Effector memory CD4-positive, alpha-beta T cell (primary cell): ENCODE measurements around the gene POP5.
"Not testable (repeated sequence)": the region's sequence is repeated elsewhere in the genome, so short reads cannot be mapped to it uniquely, and the experiment has no call there.

ENCODE experiments used
- DNase-seq, 3 donors: peaks; one replicate each; pipeline ENCODE4 v3.0.0-alpha.2; 2020
- H3K27ac ChIP-seq: 2 replicates; pipeline ENCODE4 v1.7.0; 2013; ENCODE audit warnings: mild to moderate bottlenecking, low read length, moderate library complexity; ENCODE audit not compliant: insufficient read depth, poor library complexity, severe bottlenecking
- H3K27me3 ChIP-seq: replicated peaks from 2 replicates; pipeline ENCODE4 v1.7.0; 2013; ENCODE audit warnings: mild to moderate bottlenecking, low read length; ENCODE audit not compliant: insufficient read depth, control insufficient read depth, poor library complexity, severe bottlenecking
- H3K36me3 ChIP-seq: 2 replicates; pipeline ENCODE4 v1.7.0; 2013; ENCODE audit warnings: mild to moderate bottlenecking, low read length, moderate library complexity; ENCODE audit not compliant: control insufficient read depth, insufficient read depth
- H3K4me1 ChIP-seq: 2 replicates; pipeline ENCODE4 v1.7.0; 2013; ENCODE audit warnings: low read length, mild to moderate bottlenecking; ENCODE audit not compliant: control insufficient read depth, insufficient read depth, poor library complexity, severe bottlenecking
- H3K4me3 ChIP-seq: 2 replicates; pipeline ENCODE4 v1.7.0; 2013; ENCODE audit warnings: low read length, low read depth, mild to moderate bottlenecking; ENCODE audit not compliant: insufficient read depth, poor library complexity, severe bottlenecking
- H3K9me3 ChIP-seq: 2 replicates; pipeline ENCODE4 v1.7.0; 2013; ENCODE audit warnings: mild to moderate bottlenecking, low read length, moderate library complexity; ENCODE audit not compliant: control insufficient read depth
- total RNA-seq, 3 donors: gene quantifications; one replicate each; lab custom pipeline; 2026; lab: John Stamatoyannopoulos, UW

Gene POP5, protein sequence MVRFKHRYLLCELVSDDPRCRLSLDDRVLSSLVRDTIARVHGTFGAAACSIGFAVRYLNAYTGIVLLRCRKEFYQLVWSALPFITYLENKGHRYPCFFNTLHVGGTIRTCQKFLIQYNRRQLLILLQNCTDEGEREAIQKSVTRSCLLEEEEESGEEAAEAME
- 13.1 to 16.1 (median 14.1) reads per million in 3 donors for total RNA-seq

DNA sequence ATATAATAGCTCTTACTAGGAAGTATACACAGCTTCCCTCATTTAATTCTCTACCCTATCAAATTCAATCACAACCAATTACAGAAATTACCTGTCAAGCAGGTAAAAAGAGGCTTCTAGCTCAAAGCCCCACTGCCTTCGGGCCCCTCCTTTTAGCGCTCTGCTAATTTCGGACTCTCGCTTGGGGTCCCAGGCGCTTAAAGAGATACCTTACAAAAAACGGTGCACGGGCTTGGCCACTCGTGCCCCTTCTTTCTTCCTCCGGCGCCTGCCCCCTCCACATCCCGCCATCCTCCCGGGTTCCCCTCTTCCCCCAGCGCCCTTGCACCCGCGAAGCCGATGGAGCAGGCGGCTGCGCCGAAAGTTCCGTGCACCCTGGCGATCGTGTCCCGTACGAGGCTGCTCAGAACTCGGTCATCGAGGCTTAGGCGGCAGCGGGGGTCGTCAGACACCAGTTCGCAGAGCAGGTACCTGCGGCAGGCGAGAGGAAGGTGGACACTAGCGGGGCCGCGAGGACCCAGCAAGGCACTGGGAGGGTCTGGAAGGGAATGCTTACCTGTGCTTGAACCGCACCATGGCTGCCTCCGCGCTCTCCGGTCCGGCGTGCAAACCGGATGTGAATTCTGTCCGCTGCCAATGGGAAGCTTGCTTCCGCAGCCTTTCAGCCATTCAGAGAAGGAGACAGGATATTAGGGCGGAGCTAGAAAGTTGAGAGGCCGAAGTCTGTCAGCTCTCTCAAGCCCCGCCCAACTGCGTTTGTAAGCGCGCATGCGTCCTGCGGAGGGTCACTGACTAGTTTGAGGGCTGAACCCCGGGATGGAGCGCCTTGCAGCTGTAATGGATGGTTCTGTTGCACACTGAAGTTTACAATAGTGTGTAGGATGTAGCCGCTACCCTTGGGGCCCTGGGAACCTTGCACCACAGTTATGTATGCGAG is at the start of gene POP5:
POP5 (minus strand) TSS at position 616 of the 937 bp plus-strand sequence; CDS start at position 576, 40 bp downstream.
- H3K4me3 ChIP-seq = peak within 1 kb of the TSS; percentile 94
- peak within 1 kb of the TSS; percentile 77 for H3K27ac ChIP-seq
- H3K4me1 ChIP-seq = peaks cover 15% of the 10 kb centered on the region
- H3K36me3 ChIP-seq = peaks cover 31% of the 10 kb centered on the region
- no peaks in the 10 kb centered on the region for H3K9me3 ChIP-seq
- peak; percentile 89 to 93 (median 90) for DNase-seq
- no peaks in the 10 kb centered on the region for H3K27me3 ChIP-seq

DNA sequence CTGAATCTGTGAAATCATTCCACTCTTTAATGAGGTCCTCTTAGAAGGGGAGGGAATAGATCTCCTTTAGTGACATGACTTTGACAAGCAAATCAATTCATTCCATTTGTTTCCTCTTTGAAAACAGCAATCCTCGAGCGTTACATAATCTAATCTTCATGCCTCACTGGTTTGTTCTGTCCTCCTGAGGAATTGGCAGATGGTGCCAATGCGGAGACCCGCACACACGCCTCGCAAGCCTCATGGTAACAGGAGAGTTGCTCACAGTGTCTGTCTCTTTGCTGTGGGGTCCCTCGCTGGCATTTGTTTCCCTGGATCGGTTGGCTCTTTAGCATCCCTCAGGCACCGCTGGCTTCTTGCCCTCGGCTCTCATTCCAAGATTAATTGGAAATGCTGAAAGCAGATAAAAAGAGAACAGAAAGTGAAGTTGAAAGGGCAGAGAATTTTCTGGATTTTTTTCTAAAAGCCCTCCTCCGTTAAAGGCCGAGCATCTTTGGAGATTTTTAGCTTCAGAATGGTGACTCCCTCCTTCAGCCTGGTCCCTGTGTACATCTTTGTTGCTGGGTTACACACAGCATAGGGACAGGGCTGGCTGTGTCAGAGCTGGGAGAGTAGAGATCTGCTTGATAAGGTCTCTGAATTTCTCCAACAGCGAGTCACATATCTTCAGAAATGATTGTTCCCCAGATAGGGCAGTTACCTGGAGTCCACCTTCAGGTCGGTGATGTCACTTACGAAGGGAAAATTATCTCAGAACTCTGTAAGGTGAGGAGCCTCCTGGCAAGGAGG is 49.1 kb upstream of the POP5 start:
- no peaks in the 10 kb centered on the region for H3K4me1 ChIP-seq
- H3K27me3 ChIP-seq = no peaks in the 10 kb centered on the region
- H3K9me3 ChIP-seq = no peaks in the 10 kb centered on the region
- no peak for DNase-seq
- H3K27ac ChIP-seq = no peak overlapping the region
- no peak overlapping the region for H3K4me3 ChIP-seq
- no peaks in the 10 kb centered on the region for H3K36me3 ChIP-seq

DNA sequence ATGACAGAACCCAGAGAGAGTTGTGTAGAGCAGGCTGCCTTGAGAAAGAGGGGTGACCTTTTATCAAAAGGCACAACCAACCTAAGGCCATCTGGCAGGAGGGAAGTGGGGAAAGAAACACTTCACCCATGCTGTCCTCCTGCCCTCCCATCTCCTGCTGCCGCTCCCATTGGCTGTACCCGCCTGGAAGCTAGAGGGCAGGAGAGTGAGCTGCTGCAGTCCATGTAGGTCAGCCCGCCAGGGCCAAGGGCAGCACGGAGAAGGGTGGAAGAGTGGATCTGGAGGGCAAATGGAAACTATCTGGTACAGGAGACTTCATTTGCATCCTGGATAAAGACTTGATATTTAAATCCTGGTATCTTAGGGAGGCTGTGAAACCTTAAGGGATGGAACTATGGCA is 47.7 kb upstream of the POP5 start:
- no peaks in the 10 kb centered on the region for H3K36me3 ChIP-seq
- no peak overlapping the region for H3K27ac ChIP-seq
- no peak overlapping the region for H3K4me3 ChIP-seq
- no peak for DNase-seq
- no peaks in the 10 kb centered on the region for H3K27me3 ChIP-seq
- no peaks in the 10 kb centered on the region for H3K9me3 ChIP-seq
- H3K4me1 ChIP-seq = no peaks in the 10 kb centered on the region

DNA sequence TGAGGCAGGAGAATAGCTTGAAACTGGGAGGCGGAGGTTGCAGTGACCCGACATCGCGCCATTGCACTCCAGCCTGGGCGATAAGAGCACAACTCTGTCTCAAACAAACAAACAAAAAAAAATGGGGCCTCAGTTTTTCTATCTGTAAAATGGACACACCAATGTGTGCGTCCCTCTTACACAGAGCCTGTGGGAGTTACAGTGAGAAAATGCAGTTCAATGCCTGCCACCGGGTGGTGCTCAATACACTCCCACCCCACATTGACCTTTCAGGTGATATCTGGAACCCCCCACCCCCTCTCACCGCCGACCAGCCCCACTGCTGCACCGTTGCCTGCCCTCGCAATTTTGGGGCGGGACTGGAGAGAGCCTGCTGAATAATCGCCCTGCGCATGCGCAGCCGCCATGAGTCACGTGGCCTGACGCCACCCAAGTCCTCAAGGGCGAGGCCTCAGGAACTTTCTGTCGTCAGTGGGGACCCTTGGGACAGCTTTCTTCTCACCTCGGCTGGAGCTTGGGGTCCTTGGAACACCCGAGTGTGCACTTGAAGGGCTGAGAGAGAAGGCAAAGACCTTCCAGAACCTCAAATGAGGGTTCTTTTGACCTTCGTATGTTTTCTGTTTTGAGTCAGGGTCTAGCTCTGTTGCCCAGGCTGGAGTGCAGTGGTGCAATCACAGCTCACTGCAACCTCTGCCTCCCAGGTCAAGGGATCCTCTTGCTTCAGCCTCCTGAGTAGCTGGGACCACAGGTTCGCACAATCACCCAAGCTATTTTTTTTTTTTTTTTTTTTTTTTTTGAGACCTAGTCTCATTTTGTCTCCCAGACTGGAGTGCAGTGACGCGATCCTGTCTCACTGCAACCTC is 44.6 kb upstream of the POP5 start:
- peak in 1 of 3 donors; percentile 9 for DNase-seq
- no peak overlapping the region for H3K4me3 ChIP-seq
- no peaks in the 10 kb centered on the region for H3K9me3 ChIP-seq
- no peaks in the 10 kb centered on the region for H3K27me3 ChIP-seq
- no peaks in the 10 kb centered on the region for H3K36me3 ChIP-seq
- H3K27ac ChIP-seq = no peak overlapping the region
- H3K4me1 ChIP-seq = no peaks in the 10 kb centered on the region

DNA sequence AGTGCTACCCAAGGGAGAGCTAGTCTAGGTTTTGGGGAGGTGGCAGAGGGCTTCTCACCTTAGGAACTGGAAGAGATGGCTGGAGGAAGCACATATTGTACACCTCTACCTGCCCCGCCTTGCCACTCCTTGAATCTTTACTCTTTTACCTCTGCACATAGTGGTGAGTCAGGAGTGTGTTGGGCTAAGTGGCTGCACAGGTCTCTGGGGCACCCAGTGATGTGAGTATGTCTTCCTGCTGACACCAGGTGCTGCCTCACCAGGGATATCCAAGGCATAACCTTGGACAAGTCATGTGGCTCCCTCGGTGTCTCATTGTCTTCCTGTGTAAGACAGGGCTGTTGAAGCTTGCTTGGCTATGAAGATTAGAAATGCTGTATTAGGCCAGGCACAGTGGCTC is 39.4 kb upstream of the POP5 start:
- Histone ChIP-seq H3K9me3 (no peaks in the 10 kb centered on the region), H3K4me3 (no peak overlapping the region), H3K27me3 (no peaks in the 10 kb centered on the region), H3K4me1 (no peaks in the 10 kb centered on the region), H3K36me3 (no peaks in the 10 kb centered on the region), H3K27ac (no peak overlapping the region)
- DNase-seq = no peak

DNA sequence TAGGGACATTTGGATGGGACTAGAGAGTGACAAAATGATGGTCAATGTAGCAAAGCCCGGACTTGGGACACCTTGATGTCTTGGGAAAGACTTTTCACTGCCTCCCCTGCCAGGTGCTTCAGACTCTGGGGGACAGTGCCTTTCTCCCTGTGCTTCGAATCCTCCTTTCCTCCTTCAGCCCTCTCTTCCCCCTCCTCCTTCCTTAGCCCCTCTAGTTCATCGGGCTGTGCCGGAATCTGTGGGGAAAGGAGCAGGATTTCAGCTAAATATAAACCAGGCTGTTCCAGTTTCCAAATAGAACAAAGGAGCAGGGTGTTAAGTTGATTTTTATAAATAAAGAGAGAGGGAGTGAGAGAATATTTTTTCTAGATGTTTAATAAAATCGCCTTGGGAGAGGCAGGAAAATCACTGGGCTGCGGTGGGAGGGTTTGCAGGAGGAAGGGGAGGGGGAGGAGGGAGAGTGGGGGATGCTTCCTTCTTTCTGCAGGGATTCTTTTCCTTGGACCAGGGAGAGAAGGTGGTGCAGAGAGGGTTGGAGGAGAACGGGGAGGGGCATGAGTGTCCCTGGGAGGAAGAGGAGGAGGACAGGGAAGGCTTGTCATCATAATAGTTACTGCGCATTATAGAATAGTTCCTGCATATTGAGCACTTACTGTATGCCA is 37.9 kb upstream of the POP5 start:
- Histone ChIP-seq H3K9me3 (no peaks in the 10 kb centered on the region), H3K36me3 (no peaks in the 10 kb centered on the region), H3K4me1 (no peaks in the 10 kb centered on the region), H3K4me3 (no peak overlapping the region), H3K27me3 (no peaks in the 10 kb centered on the region), H3K27ac (no peak overlapping the region)
- DNase-seq = no peak

DNA sequence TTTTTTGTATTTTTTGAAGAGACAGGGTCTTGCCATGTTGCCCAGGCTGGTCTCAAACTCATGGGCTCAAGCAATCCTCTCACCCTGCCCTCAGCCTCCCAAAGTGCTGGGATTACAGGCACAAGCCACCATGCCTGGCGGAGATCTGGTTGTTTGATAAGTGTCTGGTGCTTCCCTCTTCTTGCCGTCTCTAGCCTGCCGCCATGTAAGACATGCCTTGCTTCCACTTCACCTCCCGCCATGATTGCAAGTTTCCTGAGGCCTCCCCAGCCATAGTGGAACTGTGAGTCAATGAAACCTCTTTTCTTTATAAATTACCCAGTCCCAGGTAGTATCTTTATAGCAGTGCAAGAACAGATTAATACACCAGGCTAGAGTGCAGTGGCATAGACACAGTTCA is 36.6 kb upstream of the POP5 start:
- not testable (repeated sequence) for H3K27ac ChIP-seq, H3K27me3 ChIP-seq, DNase-seq, H3K36me3 ChIP-seq, H3K9me3 ChIP-seq, H3K4me1 ChIP-seq, H3K4me3 ChIP-seq

DNA sequence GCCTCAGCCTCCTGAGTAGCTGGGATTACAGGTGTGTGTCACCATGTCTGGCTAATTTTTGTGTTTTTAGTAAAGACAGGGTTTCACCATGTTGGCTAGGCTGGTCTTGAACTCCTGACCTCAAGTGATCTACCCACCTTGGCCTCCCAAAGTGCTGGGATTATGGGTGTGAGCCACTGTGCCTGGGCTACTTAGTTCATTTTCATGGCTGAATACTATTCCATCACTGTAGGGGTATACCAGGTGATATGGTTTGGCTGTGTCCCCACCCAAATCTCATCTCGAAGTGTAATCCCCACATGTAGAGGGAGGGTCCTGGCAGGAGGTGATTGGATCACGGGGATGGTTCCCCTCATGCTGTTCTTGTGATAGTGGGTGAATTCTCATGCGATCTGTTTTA is 36.0 kb upstream of the POP5 start:
- DNase-seq, H3K4me1 ChIP-seq, H3K9me3 ChIP-seq: not testable (repeated sequence)

DNA sequence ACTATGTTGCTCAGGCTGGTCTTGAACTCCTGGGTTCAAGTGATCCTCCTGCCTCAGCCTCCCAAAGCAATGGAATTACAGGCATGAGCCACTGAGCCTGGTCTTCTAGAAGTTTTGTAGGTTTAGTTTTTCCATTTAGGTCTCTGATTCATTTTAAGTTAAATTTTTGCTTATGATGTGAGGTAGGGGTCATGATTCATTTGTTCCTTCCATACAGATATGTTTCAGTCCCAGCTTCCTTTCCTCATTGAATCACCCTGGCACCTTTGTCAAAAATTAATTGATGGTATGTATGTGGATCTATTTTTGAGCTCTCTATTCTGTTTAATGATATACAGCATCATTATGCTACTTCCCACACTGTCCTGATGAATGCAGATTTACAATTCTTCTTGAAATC is 33.6 kb upstream of the POP5 start:
- no peaks in the 10 kb centered on the region for H3K36me3 ChIP-seq
- no peaks in the 10 kb centered on the region for H3K27me3 ChIP-seq

More for the DNA sequence above, 36.0 kb upstream of the POP5 start:
- H3K36me3 ChIP-seq, H3K27me3 ChIP-seq, H3K4me3 ChIP-seq, H3K27ac ChIP-seq: not testable (repeated sequence)

More for the DNA sequence above, 33.6 kb upstream of the POP5 start:
- DNase-seq = no peak
- H3K9me3 ChIP-seq = no peaks in the 10 kb centered on the region
- no peaks in the 10 kb centered on the region for H3K4me1 ChIP-seq
- H3K4me3 ChIP-seq = no peak overlapping the region
- no peak overlapping the region for H3K27ac ChIP-seq
